IgD-negative memory B cell (primary cell): ENCODE data around the gene CCND1. TPM values are rescaled to one million over a fixed set of nuclear protein-coding genes. Genes with fewer than 3 reads are reported as not detected.

Experiments used
- H3K27ac Mint-ChIP-seq, 3 donors: one replicate each; pipeline ENCODE4 v1.8.0; 2020 to 2022; ENCODE audit warnings: mild to moderate bottlenecking in 3 of 3, mixed read lengths in 3 of 3, moderate library complexity in 1 of 3
- H3K27me3 Mint-ChIP-seq: one replicate; pipeline ENCODE4 v1.8.0; 2021; ENCODE audit warnings: mixed read lengths
- H3K36me3 Mint-ChIP-seq: one replicate; pipeline ENCODE4 v1.8.0; 2020; ENCODE audit warnings: mild to moderate bottlenecking, mixed read lengths
- H3K4me1 Mint-ChIP-seq, 3 donors: one replicate each; pipeline ENCODE4 v1.8.0; 2020 to 2022; ENCODE audit warnings: mixed read lengths in 3 of 3, mild to moderate bottlenecking in 1 of 3
- H3K4me3 Mint-ChIP-seq, 4 donors: one replicate each; pipeline ENCODE4 v1.8.0; 2020 to 2022; ENCODE audit warnings: mild to moderate bottlenecking in 4 of 4, mixed read lengths in 4 of 4, moderate library complexity in 3 of 4
- H3K9me3 Mint-ChIP-seq, 3 donors: one replicate each; pipeline ENCODE4 v1.8.0; 2020 to 2021; ENCODE audit warnings: mixed read lengths in 3 of 3, mild to moderate bottlenecking in 1 of 3
- polyA plus RNA-seq: library from polyadenylated mRNA; unstranded; fragments of 300-500 nt; fragmentation: Illumina TruSeq; gene quantifications from one replicate; pipeline ENCODE4 v1.2.3, GENCODE V29; 2021

The CCND1 gene
- polyA plus RNA-seq, 1 donor from 2014 or later = 9.6 TPM

- no peak overlapping the region for H3K4me3 Mint-ChIP-seq
- H3K36me3 Mint-ChIP-seq = peaks cover 3% of the 10 kb centered on the region
- no peak overlapping the region for H3K27ac Mint-ChIP-seq
- H3K4me1 Mint-ChIP-seq = peaks cover 0 to 2% (median 0%) of the 10 kb centered on the region in 3 donors
- no peaks in the 10 kb centered on the region for H3K9me3 Mint-ChIP-seq
- H3K27me3 Mint-ChIP-seq = no peaks in the 10 kb centered on the region
These were observed 19.1 kb downstream of the CCND1 start for GRCh38 chr11:69660001-69660500.

- H3K4me1 Mint-ChIP-seq = peaks cover 0 to 3% (median 0%) of the 10 kb centered on the region in 3 donors
- H3K9me3 Mint-ChIP-seq = no peaks in the 10 kb centered on the region
- no peak overlapping the region for H3K4me3 Mint-ChIP-seq
- H3K27ac Mint-ChIP-seq = no peak overlapping the region
- H3K36me3 Mint-ChIP-seq = peaks cover 3% of the 10 kb centered on the region
- no peaks in the 10 kb centered on the region for H3K27me3 Mint-ChIP-seq
These were observed 20.4 kb downstream of the CCND1 start for GRCh38 chr11:69661413-69661715.

DNA sequence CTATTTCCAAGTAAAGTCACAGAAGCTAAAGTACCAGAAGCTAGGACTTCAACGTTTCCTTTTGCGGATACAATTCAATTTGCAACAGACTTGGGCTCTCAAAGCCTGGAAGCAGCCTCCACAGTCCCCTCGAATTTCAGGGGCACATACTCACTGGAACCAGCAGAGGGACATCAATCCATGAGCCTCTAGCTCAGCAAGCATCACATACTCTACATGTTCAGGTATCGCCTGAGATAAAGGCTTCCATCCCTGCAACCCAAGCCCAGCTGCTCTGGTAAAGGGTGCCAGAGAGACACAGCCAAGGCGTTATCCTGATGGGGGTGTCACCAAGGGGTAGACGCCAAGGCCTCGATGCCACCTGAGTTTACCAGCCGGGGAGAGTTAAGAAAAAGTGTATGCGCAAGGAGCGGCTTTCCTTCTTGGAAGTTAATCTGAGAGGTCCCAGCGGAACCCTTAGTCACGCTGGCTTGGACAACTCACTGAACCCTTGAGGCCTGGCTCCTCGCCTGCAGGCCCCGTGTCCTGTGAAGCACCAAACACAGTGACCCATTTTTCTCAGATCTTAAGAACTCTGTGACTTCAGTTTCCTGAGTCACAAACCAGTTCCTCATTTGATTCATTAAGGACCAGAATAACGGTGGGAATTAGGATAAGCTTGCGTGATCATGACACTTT is 21.2 kb downstream of the CCND1 start:
- Mint-ChIP-seq H3K27ac (no peak overlapping the region), H3K9me3 (no peaks in the 10 kb centered on the region), H3K27me3 (no peaks in the 10 kb centered on the region), H3K4me1 (peaks cover 0 to 3% (median 0%) of the 10 kb centered on the region in 3 donors), H3K36me3 (peaks cover 3% of the 10 kb centered on the region), H3K4me3 (no peak overlapping the region)

- Mint-ChIP-seq H3K36me3 (peaks cover 3% of the 10 kb centered on the region), H3K27ac (peak overlapping the region in 1 of 3 donors; percentile 63), H3K27me3 (no peaks in the 10 kb centered on the region), H3K4me3 (no peak overlapping the region), H3K9me3 (no peaks in the 10 kb centered on the region), H3K4me1 (peaks cover 0 to 3% (median 0%) of the 10 kb centered on the region in 3 donors)
These were observed 21.9 kb downstream of the CCND1 start for GRCh38 chr11:69662806-69663205.

GRCh38 chr11:69663326-69663725 is 22.4 kb downstream of the CCND1 start:
- no peak overlapping the region for H3K27ac Mint-ChIP-seq
- H3K4me3 Mint-ChIP-seq = no peak overlapping the region
- peaks cover 3% of the 10 kb centered on the region for H3K36me3 Mint-ChIP-seq
- peaks cover 0 to 3% (median 0%) of the 10 kb centered on the region in 3 donors for H3K4me1 Mint-ChIP-seq
- no peaks in the 10 kb centered on the region for H3K9me3 Mint-ChIP-seq
- no peaks in the 10 kb centered on the region for H3K27me3 Mint-ChIP-seq

GRCh38 chr11:69664103-69664775 is 23.3 kb downstream of the CCND1 start:
- H3K4me3 Mint-ChIP-seq = no peak overlapping the region
- H3K27me3 Mint-ChIP-seq = no peaks in the 10 kb centered on the region
- H3K4me1 Mint-ChIP-seq = peaks cover 0 to 3% (median 0%) of the 10 kb centered on the region in 3 donors
- H3K27ac Mint-ChIP-seq = no peak overlapping the region
- H3K36me3 Mint-ChIP-seq = peaks cover 3% of the 10 kb centered on the region
- H3K9me3 Mint-ChIP-seq = no peaks in the 10 kb centered on the region

- peak overlapping the region in 2 of 3 donors; percentile 23 to 90 for H3K27ac Mint-ChIP-seq
- H3K9me3 Mint-ChIP-seq = no peaks in the 10 kb centered on the region
- peaks cover 3% of the 10 kb centered on the region for H3K36me3 Mint-ChIP-seq
- H3K4me3 Mint-ChIP-seq = no peak overlapping the region
- H3K4me1 Mint-ChIP-seq = peaks cover 0 to 3% (median 0%) of the 10 kb centered on the region in 3 donors
- H3K27me3 Mint-ChIP-seq = no peaks in the 10 kb centered on the region
These were observed 23.9 kb downstream of the CCND1 start for GRCh38 chr11:69664901-69665300.

- no peaks in the 10 kb centered on the region for H3K9me3 Mint-ChIP-seq
- H3K27ac Mint-ChIP-seq = no peak overlapping the region
- no peak overlapping the region for H3K4me3 Mint-ChIP-seq
- H3K36me3 Mint-ChIP-seq = peaks cover 3% of the 10 kb centered on the region
- H3K27me3 Mint-ChIP-seq = no peaks in the 10 kb centered on the region
- H3K4me1 Mint-ChIP-seq = peaks cover 7 to 9% (median 7%) of the 10 kb centered on the region in 3 donors
These were observed 24.7 kb downstream of the CCND1 start for GRCh38 chr11:69665669-69666068.

DNA sequence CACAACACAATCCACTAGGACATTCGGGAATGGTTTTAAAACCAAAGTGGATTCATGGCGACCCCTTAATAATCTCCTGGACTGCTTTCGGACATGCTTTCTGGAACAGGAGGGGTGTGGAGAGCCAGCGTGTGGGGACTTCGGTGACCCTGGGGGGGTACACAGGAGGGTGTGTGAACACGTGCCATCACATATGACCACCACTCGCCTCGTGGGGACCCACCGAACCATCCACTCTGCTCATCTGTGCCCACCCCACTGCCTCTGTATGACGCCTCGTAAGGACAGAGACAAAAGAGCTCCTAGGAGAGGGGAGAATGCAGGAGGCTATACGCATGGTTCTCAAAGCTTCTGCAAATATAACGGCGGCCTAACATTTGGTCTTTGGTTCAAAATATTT is 25.3 kb downstream of the CCND1 start:
- H3K9me3 Mint-ChIP-seq = no peaks in the 10 kb centered on the region
- H3K4me3 Mint-ChIP-seq = no peak overlapping the region
- peaks cover 3% of the 10 kb centered on the region for H3K36me3 Mint-ChIP-seq
- no peaks in the 10 kb centered on the region for H3K27me3 Mint-ChIP-seq
- no peak overlapping the region for H3K27ac Mint-ChIP-seq
- H3K4me1 Mint-ChIP-seq = peaks cover 7 to 10% (median 8%) of the 10 kb centered on the region in 3 donors

GRCh38 chr11:69666752-69667536 is 26.0 kb downstream of the CCND1 start:
- no peak overlapping the region for H3K27ac Mint-ChIP-seq
- H3K9me3 Mint-ChIP-seq = no peaks in the 10 kb centered on the region
- no peaks in the 10 kb centered on the region for H3K27me3 Mint-ChIP-seq
- peaks cover 9 to 12% (median 10%) of the 10 kb centered on the region in 3 donors for H3K4me1 Mint-ChIP-seq
- peaks cover 3% of the 10 kb centered on the region for H3K36me3 Mint-ChIP-seq
- no peak overlapping the region for H3K4me3 Mint-ChIP-seq

DNA sequence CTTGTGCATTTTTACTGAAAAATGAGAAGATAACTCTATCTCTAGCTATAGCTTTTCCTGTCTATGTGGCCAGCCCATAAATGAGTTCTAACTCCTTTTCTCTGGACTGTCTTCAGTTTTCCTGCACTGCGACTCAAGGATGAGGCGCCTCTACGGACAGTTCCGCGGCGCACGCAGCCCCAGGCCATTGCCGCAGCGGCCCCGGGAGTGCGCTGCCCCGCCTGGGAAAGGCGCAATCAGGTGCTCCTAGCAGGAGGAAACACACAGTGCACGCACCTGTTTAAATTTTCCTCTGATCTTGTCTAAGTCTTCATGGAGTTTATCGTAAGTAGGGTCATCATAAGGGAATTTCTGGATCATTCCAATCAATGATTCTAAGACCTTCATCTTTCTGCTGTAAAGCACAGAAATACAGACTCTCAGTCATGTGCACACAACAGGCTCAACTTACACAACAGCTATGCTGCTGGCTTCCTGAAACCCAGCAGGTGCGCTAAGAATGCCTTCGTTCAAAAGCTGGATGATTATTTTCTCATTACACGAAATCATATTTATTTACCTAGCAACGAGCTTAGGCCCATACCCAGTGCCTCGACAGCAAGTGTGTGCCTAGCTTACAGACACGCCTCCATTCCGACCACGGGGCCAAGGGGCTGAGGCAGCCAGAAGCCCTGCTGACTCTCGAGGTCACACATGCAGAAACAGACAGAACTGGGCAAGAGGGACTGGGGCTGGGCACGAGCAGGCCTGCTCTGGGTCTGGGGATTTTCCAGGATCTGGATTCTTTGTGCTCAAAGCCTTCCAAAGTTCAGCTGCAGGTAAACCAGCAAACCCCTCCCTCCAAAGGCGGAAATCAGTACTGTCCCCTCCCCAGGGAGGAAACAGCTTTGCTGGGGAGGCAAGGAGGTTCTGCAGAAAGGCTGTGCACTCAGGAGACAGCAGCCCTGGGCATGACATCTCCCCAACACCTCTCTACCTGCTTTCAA is 27.0 kb downstream of the CCND1 start:
- peaks cover 3% of the 10 kb centered on the region for H3K36me3 Mint-ChIP-seq
- H3K9me3 Mint-ChIP-seq = no peaks in the 10 kb centered on the region
- H3K27ac Mint-ChIP-seq = no peak overlapping the region
- no peak overlapping the region for H3K4me3 Mint-ChIP-seq
- peaks cover 10 to 12% (median 11%) of the 10 kb centered on the region in 3 donors for H3K4me1 Mint-ChIP-seq
- H3K27me3 Mint-ChIP-seq = no peaks in the 10 kb centered on the region

- Mint-ChIP-seq H3K4me3 (peak overlapping the region in 1 of 4 donors; percentile 57), H3K4me1 (peaks cover 18 to 22% (median 18%) of the 10 kb centered on the region in 3 donors), H3K27ac (no peak overlapping the region), H3K27me3 (no peaks in the 10 kb centered on the region), H3K36me3 (no peaks in the 10 kb centered on the region), H3K9me3 (no peaks in the 10 kb centered on the region)
These were observed 28.5 kb downstream of the CCND1 start for GRCh38 chr11:69669486-69669885.

GRCh38 chr11:69670158-69670845 is 29.3 kb downstream of the CCND1 start:
- H3K4me3 Mint-ChIP-seq = peak overlapping the region in 1 of 4 donors; percentile 79
- peaks cover under 1% of the 10 kb centered on the region for H3K27me3 Mint-ChIP-seq
- H3K4me1 Mint-ChIP-seq = peaks cover 17 to 24% (median 23%) of the 10 kb centered on the region in 3 donors
- no peaks in the 10 kb centered on the region for H3K36me3 Mint-ChIP-seq
- no peaks in the 10 kb centered on the region for H3K9me3 Mint-ChIP-seq
- peak overlapping the region in 2 of 3 donors; percentile 63 to 75 for H3K27ac Mint-ChIP-seq
